DOHH2 (cell line): ENCODE results near the gene UGT3A1.

Experiments used
- EZH2phosphoT487 ChIP-seq: fragments of 200-600 bp; sonication (generic); IDR thresholded peaks from 2 replicates; pipeline ENCODE4 v1.6.1; 2017; ENCODE audit warnings: borderline replicate concordance, mild to moderate bottlenecking, antibody characterized with exemption, low read length, moderate library complexity, mixed read lengths
- TF ChIP-seq, protein P1 (sequence below): fragments of 200-600 bp; sonication (generic); IDR thresholded peaks from one replicate; pipeline ENCODE4 v1.5.1; 2014; ENCODE audit warnings: antibody characterized with exemption, mild to moderate bottlenecking, low read depth, low read length; ENCODE audit not compliant: poor library complexity, severe bottlenecking

DNA sequence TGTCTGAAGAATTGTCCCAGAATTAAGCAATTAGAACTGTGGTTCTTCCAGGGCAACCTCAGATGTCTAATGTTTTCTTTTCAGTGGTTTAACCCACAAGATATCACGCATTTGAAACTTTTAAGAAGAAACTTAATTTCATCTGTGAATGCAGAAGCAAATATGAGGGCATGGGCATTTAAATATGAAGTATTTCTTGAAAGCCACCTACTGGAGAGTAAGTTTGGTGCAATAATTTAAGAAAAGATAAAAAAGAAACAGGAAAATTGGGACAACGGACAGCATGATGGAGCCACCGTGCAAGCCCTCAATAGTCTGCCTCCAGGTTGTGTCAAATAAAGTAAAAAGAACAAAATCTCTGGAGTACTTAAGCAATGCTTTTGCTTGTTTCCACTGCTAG lies 51.6 kb downstream of the UGT3A1 start:
- TF ChIP-seq, protein P1, sequence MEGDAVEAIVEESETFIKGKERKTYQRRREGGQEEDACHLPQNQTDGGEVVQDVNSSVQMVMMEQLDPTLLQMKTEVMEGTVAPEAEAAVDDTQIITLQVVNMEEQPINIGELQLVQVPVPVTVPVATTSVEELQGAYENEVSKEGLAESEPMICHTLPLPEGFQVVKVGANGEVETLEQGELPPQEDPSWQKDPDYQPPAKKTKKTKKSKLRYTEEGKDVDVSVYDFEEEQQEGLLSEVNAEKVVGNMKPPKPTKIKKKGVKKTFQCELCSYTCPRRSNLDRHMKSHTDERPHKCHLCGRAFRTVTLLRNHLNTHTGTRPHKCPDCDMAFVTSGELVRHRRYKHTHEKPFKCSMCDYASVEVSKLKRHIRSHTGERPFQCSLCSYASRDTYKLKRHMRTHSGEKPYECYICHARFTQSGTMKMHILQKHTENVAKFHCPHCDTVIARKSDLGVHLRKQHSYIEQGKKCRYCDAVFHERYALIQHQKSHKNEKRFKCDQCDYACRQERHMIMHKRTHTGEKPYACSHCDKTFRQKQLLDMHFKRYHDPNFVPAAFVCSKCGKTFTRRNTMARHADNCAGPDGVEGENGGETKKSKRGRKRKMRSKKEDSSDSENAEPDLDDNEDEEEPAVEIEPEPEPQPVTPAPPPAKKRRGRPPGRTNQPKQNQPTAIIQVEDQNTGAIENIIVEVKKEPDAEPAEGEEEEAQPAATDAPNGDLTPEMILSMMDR, result peak; percentile 38
- TF ChIP-seq EZH2phosphoT487, result no peak
